GM23338 (cell line): ENCODE data around the gene TRPC4AP. TPM values are rescaled to one million over a fixed set of nuclear protein-coding genes. Genes with fewer than 3 reads are reported as not detected.

ENCODE experiments used
- ATAC-seq: fragments of 200-7000 bp; cut with Tn5 transposase; 3 replicates; pipeline ENCODE4 v1.9.1; 2020
- DNase-seq: peaks from one replicate; pipeline ENCODE4 v3.0.0-alpha.2; 2015; ENCODE audit warnings: low spot score
- H2AFZ ChIP-seq: fragments of 200-600 bp; sonication (generic); 2 replicates; pipeline ENCODE4 v1.8.0; 2016; ENCODE audit warnings: antibody characterized with exemption, mild to moderate bottlenecking, moderate library complexity
- H3F3A ChIP-seq: fragments of 200-600 bp; sonication (generic); replicated peaks from 2 replicates; pipeline ENCODE4 v1.8.0; 2017; ENCODE audit warnings: antibody characterized with exemption, mixed run types, low read depth
- H3K27ac ChIP-seq: fragments of 200-600 bp; sonication (generic); 2 replicates; pipeline ENCODE4 v1.6.1; 2016; ENCODE audit warnings: low read depth
- H3K27me3 ChIP-seq: fragments of 200-600 bp; sonication (generic); 2 replicates; pipeline ENCODE4 v1.8.0; 2016; ENCODE audit warnings: mild to moderate bottlenecking, mixed run types, moderate library complexity; ENCODE audit not compliant: insufficient read depth
- H3K36me3 ChIP-seq: fragments of 200-600 bp; sonication (generic); 2 replicates; pipeline ENCODE4 v1.8.0; 2016; ENCODE audit warnings: mild to moderate bottlenecking; ENCODE audit not compliant: insufficient read depth
- H3K4me1 ChIP-seq: fragments of 200-600 bp; sonication (generic); 2 replicates; pipeline ENCODE4 v1.8.0; 2016; ENCODE audit warnings: mild to moderate bottlenecking, moderate library complexity; ENCODE audit not compliant: insufficient read depth
- H3K4me2 ChIP-seq: fragments of 200-600 bp; sonication (generic); 2 replicates; pipeline ENCODE4 v1.7.1; 2017; ENCODE audit warnings: mixed run types
- H3K4me3 ChIP-seq: fragments of 200-600 bp; sonication (generic); 2 replicates; pipeline ENCODE4 v1.6.1; 2016; ENCODE audit warnings: mixed run types
- H3K79me2 ChIP-seq: fragments of 200-600 bp; sonication (generic); replicated peaks from 2 replicates; pipeline ENCODE4 v1.8.0; 2017; ENCODE audit warnings: mild to moderate bottlenecking; ENCODE audit not compliant: insufficient read depth
- H3K9me2 ChIP-seq: fragments of 200-600 bp; sonication (generic); 2 replicates; pipeline ENCODE4 v1.8.0; 2017; ENCODE audit not compliant: insufficient read depth
- H4K20me1 ChIP-seq: fragments of 200-600 bp; sonication (generic); replicated peaks from 2 replicates; pipeline ENCODE4 v1.8.0; 2017; ENCODE audit warnings: mild to moderate bottlenecking; ENCODE audit not compliant: insufficient read depth
- H3K27ac Mint-ChIP-seq: 2 replicates; pipeline ENCODE4 v1.8.0; 2020; ENCODE audit warnings: inconsistent platforms, mild to moderate bottlenecking, moderate library complexity, mixed read lengths
- H3K27me3 Mint-ChIP-seq: 3 replicates; pipeline ENCODE4 v1.8.0; 2022; ENCODE audit warnings: low read depth, mild to moderate bottlenecking, moderate library complexity, mixed read lengths, inconsistent platforms; ENCODE audit not compliant: insufficient read depth, poor library complexity
- H3K36me3 Mint-ChIP-seq: 3 replicates; pipeline ENCODE4 v1.8.0; 2021; ENCODE audit warnings: low read depth, mild to moderate bottlenecking, inconsistent platforms, moderate library complexity, mixed read lengths
- H3K4me1 Mint-ChIP-seq: 3 replicates; pipeline ENCODE4 v1.8.0; 2020; ENCODE audit warnings: mild to moderate bottlenecking, inconsistent platforms, mixed read lengths
- H3K4me3 Mint-ChIP-seq: 3 replicates; pipeline ENCODE4 v1.8.0; 2021; ENCODE audit warnings: moderate library complexity, mild to moderate bottlenecking, inconsistent platforms, mixed read lengths
- H3K9me3 Mint-ChIP-seq: 3 replicates; pipeline ENCODE4 v1.8.0; 2020; ENCODE audit warnings: moderate library complexity, mild to moderate bottlenecking, inconsistent platforms, mixed read lengths
- CREB1 ChIP-seq: fragments of 250-450 bp; sonication (Bioruptor Pico); IDR thresholded peaks from 2 replicates; pipeline ENCODE4 v1.5.0; 2020; ENCODE audit warnings: low read depth, mild to moderate bottlenecking, moderate library complexity
- EZH2 ChIP-seq: fragments of 200-600 bp; sonication (generic); IDR thresholded peaks from one replicate; pipeline ENCODE4 v1.8.0; 2017; ENCODE audit warnings: antibody characterized with exemption, mild to moderate bottlenecking, low read depth; ENCODE audit not compliant: unreplicated experiment
- EZH2phosphoT487 ChIP-seq: fragments of 200-600 bp; sonication (generic); IDR thresholded peaks from one replicate; pipeline ENCODE4 v1.8.1; 2018; ENCODE audit warnings: antibody characterized with exemption; ENCODE audit not compliant: unreplicated experiment
- JUNB ChIP-seq: IDR thresholded peaks from one replicate; pipeline ENCODE4 v1.6.1; 2016; ENCODE audit warnings: antibody characterized with exemption; ENCODE audit not compliant: unreplicated experiment
- NANOG ChIP-seq: IDR thresholded peaks from 2 replicates; pipeline ENCODE4 v1.6.1; 2016; ENCODE audit warnings: antibody characterized with exemption, borderline replicate concordance
- POLR2AphosphoS5 ChIP-seq: IDR thresholded peaks from 2 replicates; pipeline ENCODE4 v1.6.1; 2016; ENCODE audit warnings: antibody characterized with exemption, low read depth
- STAT1 ChIP-seq: IDR thresholded peaks from one replicate; pipeline ENCODE4 v1.6.1; 2016; ENCODE audit warnings: antibody characterized with exemption; ENCODE audit not compliant: unreplicated experiment
- ZNF114 ChIP-seq: fragments of 250-450 bp; sonication (Bioruptor Pico); IDR thresholded peaks from 2 replicates; pipeline ENCODE4 v1.5.0; 2020; ENCODE audit warnings: mild to moderate bottlenecking, moderate library complexity
- ZNF331 ChIP-seq: fragments of 250-450 bp; sonication (Bioruptor Pico); IDR thresholded peaks from 2 replicates; pipeline ENCODE4 v1.5.0; 2020; ENCODE audit warnings: low read depth, mild to moderate bottlenecking, moderate library complexity
- polyA plus RNA-seq: library from polyadenylated mRNA; unstranded; fragments of >200 nt; fragmentation: Nextera tagmentation; extraction: Ambion mirVana; gene quantifications from 2 replicates; pipeline ENCODE4 v1.2.1, GENCODE V29; 2016
- total RNA-seq: library from RNA; depleted of rRNA; stranded (reverse); fragments of >200 nt; shearing (Covaris generic); gene quantifications from 2 replicates; pipeline ENCODE4 v1.2.3, GENCODE V29; 2014
- TF ChIP-seq, protein P1 (sequence below): IDR thresholded peaks from one replicate; pipeline ENCODE4 v1.6.1; 2018; ENCODE audit warnings: antibody characterized with exemption; ENCODE audit not compliant: unreplicated experiment
- TF ChIP-seq, protein P2 (sequence below): IDR thresholded peaks from 2 replicates; pipeline ENCODE4 v1.6.1; 2016; ENCODE audit warnings: antibody characterized with exemption
- TF ChIP-seq, protein P3 (sequence below): fragments of 250-450 bp; sonication (Bioruptor Pico); IDR thresholded peaks from 2 replicates; pipeline ENCODE4 v1.5.0; 2020; ENCODE audit warnings: mild to moderate bottlenecking, moderate library complexity
- TF ChIP-seq, protein P4 (sequence below), 2 experiments: fragments of 200-600 bp in 1 of 2; sonication (generic) in 1 of 2; conservative IDR thresholded peaks; 2 replicates each; pipeline versions ENCODE4 v1.5.1 to v1.6.1; 2016 to 2017; ENCODE audit warnings: antibody characterized with exemption in 2 of 2, low read depth in 2 of 2, mild to moderate bottlenecking in 2 of 2, moderate library complexity in 1 of 2

Gene TRPC4AP
- total and polyA plus RNA-seq, 2 experiments from 2014 or later = 48.8 to 89.5 TPM

DNA sequence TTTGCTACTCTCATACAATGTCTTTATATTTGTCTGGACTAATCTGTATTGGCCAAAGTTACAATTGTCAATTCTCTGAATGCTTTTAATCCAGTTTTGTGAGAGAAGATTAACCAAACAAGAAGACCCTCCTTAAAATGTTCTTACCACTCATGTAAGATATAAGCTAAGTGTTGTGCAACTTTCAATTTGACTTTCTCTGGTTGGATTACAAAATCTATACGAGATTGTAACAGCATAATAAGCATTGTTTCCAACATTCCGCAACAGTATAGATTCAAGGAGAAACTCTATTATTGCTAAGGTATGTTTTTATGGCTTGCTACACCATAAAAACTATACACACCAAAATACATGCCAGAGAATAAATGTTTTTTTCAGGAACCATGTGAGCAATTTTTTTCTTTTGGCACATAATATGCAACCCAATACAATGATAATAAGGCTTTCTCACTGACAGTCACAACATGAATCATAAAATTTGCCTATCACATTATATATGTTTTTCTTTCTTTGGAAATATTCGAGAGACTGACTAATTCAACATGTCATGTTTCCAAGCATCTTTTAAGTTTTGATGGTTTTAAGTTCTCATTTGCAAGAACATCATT, 12.2 kb upstream of the TRPC4AP start:
- Histone ChIP-seq H3K4me2 (no peak overlapping the region), H3K4me3 (no peak overlapping the region), H3K4me1 (no peaks in the 10 kb centered on the region), H3K9me2 (no peaks in the 10 kb centered on the region), H3K27ac (no peak overlapping the region), H2AFZ (no peak overlapping the region), H4K20me1 (no peaks in the 10 kb centered on the region), H3K79me2 (no peaks in the 10 kb centered on the region), H3F3A (no peaks in the 10 kb centered on the region), H3K36me3 (no peaks in the 10 kb centered on the region), H3K27me3 (no peaks in the 10 kb centered on the region)
- no peak overlapping the region for H3K4me3 Mint-ChIP-seq
- peaks cover 3% of the 10 kb centered on the region; the same call in 2 of the 3 replicates for H3K4me1 Mint-ChIP-seq
- no peaks in the 10 kb centered on the region for H3K36me3 Mint-ChIP-seq
- no peaks in the 10 kb centered on the region; the same call in 2 of the 3 replicates for H3K9me3 Mint-ChIP-seq
- ATAC-seq (no peak), DNase-seq (no peak)
- TF ChIP-seq STAT1 (no peak), NANOG (no peak), POLR2AphosphoS5 (no peak), ZNF331 (CRISPR knock-in tag) (no peak), EZH2 (no peak), ZNF114 (CRISPR knock-in tag) (no peak), CREB1 (no peak), JUNB (no peak), EZH2phosphoT487 (no peak)
- TF ChIP-seq, protein P1, sequence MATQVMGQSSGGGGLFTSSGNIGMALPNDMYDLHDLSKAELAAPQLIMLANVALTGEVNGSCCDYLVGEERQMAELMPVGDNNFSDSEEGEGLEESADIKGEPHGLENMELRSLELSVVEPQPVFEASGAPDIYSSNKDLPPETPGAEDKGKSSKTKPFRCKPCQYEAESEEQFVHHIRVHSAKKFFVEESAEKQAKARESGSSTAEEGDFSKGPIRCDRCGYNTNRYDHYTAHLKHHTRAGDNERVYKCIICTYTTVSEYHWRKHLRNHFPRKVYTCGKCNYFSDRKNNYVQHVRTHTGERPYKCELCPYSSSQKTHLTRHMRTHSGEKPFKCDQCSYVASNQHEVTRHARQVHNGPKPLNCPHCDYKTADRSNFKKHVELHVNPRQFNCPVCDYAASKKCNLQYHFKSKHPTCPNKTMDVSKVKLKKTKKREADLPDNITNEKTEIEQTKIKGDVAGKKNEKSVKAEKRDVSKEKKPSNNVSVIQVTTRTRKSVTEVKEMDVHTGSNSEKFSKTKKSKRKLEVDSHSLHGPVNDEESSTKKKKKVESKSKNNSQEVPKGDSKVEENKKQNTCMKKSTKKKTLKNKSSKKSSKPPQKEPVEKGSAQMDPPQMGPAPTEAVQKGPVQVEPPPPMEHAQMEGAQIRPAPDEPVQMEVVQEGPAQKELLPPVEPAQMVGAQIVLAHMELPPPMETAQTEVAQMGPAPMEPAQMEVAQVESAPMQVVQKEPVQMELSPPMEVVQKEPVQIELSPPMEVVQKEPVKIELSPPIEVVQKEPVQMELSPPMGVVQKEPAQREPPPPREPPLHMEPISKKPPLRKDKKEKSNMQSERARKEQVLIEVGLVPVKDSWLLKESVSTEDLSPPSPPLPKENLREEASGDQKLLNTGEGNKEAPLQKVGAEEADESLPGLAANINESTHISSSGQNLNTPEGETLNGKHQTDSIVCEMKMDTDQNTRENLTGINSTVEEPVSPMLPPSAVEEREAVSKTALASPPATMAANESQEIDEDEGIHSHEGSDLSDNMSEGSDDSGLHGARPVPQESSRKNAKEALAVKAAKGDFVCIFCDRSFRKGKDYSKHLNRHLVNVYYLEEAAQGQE = no peak
- TF ChIP-seq, protein P2, sequence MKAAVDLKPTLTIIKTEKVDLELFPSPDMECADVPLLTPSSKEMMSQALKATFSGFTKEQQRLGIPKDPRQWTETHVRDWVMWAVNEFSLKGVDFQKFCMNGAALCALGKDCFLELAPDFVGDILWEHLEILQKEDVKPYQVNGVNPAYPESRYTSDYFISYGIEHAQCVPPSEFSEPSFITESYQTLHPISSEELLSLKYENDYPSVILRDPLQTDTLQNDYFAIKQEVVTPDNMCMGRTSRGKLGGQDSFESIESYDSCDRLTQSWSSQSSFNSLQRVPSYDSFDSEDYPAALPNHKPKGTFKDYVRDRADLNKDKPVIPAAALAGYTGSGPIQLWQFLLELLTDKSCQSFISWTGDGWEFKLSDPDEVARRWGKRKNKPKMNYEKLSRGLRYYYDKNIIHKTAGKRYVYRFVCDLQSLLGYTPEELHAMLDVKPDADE = no peak
- TF ChIP-seq, protein P3, sequence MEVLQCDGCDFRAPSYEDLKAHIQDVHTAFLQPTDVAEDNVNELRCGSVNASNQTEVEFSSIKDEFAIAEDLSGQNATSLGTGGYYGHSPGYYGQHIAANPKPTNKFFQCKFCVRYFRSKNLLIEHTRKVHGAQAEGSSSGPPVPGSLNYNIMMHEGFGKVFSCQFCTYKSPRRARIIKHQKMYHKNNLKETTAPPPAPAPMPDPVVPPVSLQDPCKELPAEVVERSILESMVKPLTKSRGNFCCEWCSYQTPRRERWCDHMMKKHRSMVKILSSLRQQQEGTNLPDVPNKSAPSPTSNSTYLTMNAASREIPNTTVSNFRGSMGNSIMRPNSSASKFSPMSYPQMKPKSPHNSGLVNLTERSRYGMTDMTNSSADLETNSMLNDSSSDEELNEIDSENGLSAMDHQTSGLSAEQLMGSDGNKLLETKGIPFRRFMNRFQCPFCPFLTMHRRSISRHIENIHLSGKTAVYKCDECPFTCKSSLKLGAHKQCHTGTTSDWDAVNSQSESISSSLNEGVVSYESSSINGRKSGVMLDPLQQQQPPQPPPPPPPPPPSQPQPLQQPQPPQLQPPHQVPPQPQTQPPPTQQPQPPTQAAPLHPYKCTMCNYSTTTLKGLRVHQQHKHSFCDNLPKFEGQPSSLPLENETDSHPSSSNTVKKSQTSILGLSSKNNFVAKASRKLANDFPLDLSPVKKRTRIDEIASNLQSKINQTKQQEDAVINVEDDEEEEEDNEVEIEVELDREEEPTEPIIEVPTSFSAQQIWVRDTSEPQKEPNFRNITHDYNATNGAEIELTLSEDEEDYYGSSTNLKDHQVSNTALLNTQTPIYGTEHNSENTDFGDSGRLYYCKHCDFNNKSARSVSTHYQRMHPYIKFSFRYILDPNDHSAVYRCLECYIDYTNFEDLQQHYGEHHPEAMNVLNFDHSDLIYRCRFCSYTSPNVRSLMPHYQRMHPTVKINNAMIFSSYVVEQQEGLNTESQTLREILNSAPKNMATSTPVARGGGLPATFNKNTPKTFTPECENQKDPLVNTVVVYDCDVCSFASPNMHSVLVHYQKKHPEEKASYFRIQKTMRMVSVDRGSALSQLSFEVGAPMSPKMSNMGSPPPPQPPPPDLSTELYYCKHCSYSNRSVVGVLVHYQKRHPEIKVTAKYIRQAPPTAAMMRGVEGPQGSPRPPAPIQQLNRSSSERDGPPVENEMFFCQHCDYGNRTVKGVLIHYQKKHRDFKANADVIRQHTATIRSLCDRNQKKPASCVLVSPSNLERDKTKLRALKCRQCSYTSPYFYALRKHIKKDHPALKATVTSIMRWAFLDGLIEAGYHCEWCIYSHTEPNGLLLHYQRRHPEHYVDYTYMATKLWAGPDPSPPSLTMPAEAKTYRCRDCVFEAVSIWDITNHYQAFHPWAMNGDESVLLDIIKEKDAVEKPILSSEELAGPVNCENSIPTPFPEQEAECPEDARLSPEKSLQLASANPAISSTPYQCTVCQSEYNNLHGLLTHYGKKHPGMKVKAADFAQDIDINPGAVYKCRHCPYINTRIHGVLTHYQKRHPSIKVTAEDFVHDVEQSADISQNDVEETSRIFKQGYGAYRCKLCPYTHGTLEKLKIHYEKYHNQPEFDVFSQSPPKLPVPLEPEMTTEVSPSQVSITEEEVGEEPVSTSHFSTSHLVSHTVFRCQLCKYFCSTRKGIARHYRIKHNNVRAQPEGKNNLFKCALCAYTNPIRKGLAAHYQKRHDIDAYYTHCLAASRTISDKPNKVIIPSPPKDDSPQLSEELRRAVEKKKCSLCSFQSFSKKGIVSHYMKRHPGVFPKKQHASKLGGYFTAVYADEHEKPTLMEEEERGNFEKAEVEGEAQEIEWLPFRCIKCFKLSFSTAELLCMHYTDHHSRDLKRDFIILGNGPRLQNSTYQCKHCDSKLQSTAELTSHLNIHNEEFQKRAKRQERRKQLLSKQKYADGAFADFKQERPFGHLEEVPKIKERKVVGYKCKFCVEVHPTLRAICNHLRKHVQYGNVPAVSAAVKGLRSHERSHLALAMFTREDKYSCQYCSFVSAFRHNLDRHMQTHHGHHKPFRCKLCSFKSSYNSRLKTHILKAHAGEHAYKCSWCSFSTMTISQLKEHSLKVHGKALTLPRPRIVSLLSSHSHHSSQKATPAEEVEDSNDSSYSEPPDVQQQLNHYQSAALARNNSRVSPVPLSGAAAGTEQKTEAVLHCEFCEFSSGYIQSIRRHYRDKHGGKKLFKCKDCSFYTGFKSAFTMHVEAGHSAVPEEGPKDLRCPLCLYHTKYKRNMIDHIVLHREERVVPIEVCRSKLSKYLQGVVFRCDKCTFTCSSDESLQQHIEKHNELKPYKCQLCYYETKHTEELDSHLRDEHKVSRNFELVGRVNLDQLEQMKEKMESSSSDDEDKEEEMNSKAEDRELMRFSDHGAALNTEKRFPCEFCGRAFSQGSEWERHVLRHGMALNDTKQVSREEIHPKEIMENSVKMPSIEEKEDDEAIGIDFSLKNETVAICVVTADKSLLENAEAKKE (CRISPR knock-in tag) = no peak
- TF ChIP-seq, protein P4, sequence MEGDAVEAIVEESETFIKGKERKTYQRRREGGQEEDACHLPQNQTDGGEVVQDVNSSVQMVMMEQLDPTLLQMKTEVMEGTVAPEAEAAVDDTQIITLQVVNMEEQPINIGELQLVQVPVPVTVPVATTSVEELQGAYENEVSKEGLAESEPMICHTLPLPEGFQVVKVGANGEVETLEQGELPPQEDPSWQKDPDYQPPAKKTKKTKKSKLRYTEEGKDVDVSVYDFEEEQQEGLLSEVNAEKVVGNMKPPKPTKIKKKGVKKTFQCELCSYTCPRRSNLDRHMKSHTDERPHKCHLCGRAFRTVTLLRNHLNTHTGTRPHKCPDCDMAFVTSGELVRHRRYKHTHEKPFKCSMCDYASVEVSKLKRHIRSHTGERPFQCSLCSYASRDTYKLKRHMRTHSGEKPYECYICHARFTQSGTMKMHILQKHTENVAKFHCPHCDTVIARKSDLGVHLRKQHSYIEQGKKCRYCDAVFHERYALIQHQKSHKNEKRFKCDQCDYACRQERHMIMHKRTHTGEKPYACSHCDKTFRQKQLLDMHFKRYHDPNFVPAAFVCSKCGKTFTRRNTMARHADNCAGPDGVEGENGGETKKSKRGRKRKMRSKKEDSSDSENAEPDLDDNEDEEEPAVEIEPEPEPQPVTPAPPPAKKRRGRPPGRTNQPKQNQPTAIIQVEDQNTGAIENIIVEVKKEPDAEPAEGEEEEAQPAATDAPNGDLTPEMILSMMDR (conservative IDR thresholded peaks at IDR 0.05; ENCODE audit: low read depth in 2 of 2) = no peak
- no peak overlapping the region for H3K27ac Mint-ChIP-seq
- no peaks in the 10 kb centered on the region for H3K27me3 Mint-ChIP-seq
